ENCODE data around the gene PLEKHB2.
"Not testable (repeated sequence)": the region's sequence is repeated elsewhere in the genome, so short reads cannot be mapped to it uniquely, and the experiment has no call there.

The PLEKHB2 gene

GRCh38 chr2:131093696-131094462 lies 11.3 kb upstream of the PLEKHB2 start:
- DNase-seq (ENCODE audit: low spot score) = peak; percentile 39

GRCh38 chr2:131094463-131095281 lies 10.5 kb upstream of the PLEKHB2 start:
- no peak for DNase-seq (ENCODE audit: low spot score)

GRCh38 chr2:131103165-131103564 lies 2.0 kb upstream of the PLEKHB2 start:
- no peak for DNase-seq (ENCODE audit: low spot score)

GRCh38 chr2:131104487-131105155 lies 515 bp upstream of the PLEKHB2 start:
- DNase-seq (ENCODE audit: low spot score) = peak; percentile 46

- DNase-seq (ENCODE audit: low spot score) = no peak
Observed at GRCh38 chr2:131105950-131106801, 1.0 kb downstream of the PLEKHB2 start.

GRCh38 chr2:131112529-131112928 lies 7.4 kb downstream of the PLEKHB2 start:
- DNase-seq (ENCODE audit: low spot score) = no peak

GRCh38 chr2:131113566-131114227 lies 8.6 kb downstream of the PLEKHB2 start:
- DNase-seq (ENCODE audit: low spot score) = no peak

GRCh38 chr2:131114950-131115349 lies 9.8 kb downstream of the PLEKHB2 start:
- DNase-seq (ENCODE audit: low spot score) = not testable (repeated sequence)

- DNase-seq (ENCODE audit: low spot score) = no peak
Observed at GRCh38 chr2:131115752-131116151, 10.6 kb downstream of the PLEKHB2 start.

- DNase-seq (ENCODE audit: low spot score) = no peak
Observed at GRCh38 chr2:131120815-131121317, 15.7 kb downstream of the PLEKHB2 start.

- DNase-seq (ENCODE audit: low spot score) = no peak
Observed at GRCh38 chr2:131121464-131121863, 16.3 kb downstream of the PLEKHB2 start.

GRCh38 chr2:131122496-131122895 lies 17.4 kb downstream of the PLEKHB2 start:
- no peak for DNase-seq (ENCODE audit: low spot score)

- no peak for DNase-seq (ENCODE audit: low spot score)
Observed at GRCh38 chr2:131123192-131123591, 18.1 kb downstream of the PLEKHB2 start.

- DNase-seq (ENCODE audit: low spot score) = no peak
Observed at GRCh38 chr2:131125195-131125757, 20.1 kb downstream of the PLEKHB2 start.

- DNase-seq (ENCODE audit: low spot score) = peak; percentile 82
Observed at GRCh38 chr2:131126436-131126835, 21.3 kb downstream of the PLEKHB2 start.

GRCh38 chr2:131127076-131127475 lies 21.9 kb downstream of the PLEKHB2 start:
- DNase-seq (ENCODE audit: low spot score) = no peak

- no peak for DNase-seq (ENCODE audit: low spot score)
Observed at GRCh38 chr2:131127981-131128380, 22.8 kb downstream of the PLEKHB2 start.

GRCh38 chr2:131130298-131130596 lies 25.1 kb downstream of the PLEKHB2 start:
- DNase-seq (ENCODE audit: low spot score) = no peak

GRCh38 chr2:131132729-131133128 lies 27.6 kb downstream of the PLEKHB2 start:
- no peak for DNase-seq (ENCODE audit: low spot score)

- DNase-seq (ENCODE audit: low spot score) = no peak
Observed at GRCh38 chr2:131140581-131140980, 35.4 kb downstream of the PLEKHB2 start.

GRCh38 chr2:131142849-131143248 lies 37.7 kb downstream of the PLEKHB2 start:
- DNase-seq (ENCODE audit: low spot score) = no peak
